ENCODE data around the gene MKLN1.
A peak's percentile ranks its signal among the peaks of the same experiment; 100 is the strongest.
"Not testable (repeated sequence)": the region's sequence is repeated elsewhere in the genome, so short reads cannot be mapped to it uniquely, and the experiment has no call there.

Gene MKLN1

DNA sequence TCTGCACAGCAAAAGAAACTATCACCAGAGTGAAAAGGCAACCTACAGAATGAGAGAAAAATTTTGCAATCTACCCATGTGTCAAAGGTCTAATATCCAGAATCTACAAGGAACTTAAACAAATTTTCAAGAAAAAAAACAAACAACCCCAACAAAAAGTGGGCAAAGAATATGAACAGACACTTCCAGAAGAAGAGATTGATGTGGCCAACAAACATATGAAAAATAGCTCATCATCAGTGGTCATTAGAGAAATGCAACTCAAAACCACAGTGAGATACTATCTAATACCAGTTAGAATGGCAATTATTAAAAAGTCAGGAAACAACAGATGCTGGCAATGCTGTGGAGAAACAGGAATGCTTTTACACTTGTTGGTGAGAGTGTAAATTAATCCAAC is 7.1 kb upstream of the MKLN1 start:
- DNase-seq: no peak

DNA sequence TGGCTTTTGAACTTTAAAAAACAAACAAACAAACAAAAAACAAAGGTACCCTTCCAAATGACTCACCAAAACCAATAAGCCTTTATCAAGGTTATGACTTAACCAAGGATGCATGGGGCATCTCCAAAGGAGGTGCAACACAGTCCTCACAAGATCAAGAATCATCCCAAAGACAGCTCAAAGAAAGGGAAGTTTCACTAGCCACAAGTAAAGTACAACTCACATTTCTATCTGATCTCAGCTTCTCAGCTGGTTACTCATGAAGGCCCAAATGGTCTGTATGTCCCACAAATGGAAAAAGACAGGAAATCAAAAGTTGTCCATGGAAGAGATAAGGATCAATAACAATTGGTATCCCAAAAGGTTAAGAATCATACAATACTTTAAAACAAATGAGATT is 6.0 kb upstream of the MKLN1 start:
- no peak for DNase-seq

DNA sequence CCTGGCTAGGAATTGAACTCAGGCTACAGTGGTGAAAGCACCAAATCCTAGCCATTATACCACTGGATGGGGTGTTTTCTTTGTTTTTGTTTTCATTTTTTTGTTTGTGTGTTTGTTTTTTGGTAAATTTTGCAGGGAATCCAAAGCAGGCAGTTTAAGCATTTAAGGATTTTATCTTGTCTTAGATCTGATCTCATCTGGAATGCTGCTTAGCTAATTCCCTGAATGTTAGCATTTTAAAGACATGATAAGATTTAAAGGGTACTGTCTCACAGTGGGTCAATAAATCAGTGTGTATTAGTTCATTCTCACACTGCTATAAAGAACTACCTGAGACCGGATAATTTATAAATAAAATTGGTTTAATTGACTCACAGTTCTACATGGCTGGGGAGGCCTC is 5.6 kb upstream of the MKLN1 start:
- no peak for DNase-seq

DNA sequence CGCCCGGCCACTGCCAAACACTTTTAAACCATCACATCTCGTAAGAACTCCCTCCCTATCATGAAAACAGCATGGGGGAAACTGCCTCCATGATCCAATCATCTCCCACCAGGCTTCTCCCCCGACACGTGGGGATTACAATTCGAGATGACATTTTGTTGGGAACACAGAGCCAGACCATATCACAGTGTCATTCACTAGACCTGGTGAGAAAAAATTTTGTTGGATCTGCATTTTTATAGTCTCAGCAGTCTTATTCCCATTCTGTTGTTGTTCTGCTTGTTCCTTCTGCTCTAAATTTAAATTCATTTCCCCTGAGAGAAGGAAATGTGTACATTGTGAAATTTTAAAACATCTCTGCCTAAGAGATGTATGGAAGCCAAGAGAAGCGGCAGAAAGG is 4.8 kb upstream of the MKLN1 start:
- DNase-seq: no peak

DNA sequence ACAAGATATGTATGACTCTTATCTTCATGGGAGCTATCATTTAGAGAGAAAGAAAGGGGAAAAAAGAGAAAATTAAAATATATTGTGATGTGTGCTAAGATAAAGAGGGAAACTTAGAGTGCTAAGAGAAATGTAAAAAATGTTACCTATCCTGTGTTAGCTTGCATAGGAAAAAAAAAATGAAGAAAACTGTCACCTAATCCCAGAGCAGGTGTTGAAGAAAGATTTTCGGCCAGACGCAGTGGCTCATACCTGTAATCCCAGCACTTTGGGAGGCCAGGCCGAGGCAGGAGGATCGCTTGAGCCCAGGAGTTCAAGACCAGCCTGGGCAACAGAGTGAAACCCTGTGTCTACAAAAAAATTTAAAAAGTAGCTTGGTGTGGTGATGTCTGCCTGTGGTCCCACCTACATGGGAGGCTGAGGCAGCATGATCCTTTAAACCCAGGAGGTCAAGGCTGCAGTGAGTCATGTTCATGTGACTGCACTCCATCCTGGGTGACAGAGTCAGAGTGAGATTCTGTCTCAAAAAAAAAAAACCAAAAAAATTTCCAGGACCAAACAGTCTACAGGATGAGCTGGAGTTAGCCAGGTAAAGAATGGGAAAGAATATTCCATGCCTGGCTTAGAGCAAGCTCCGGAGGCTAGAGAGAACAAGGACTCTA is 2.4 kb upstream of the MKLN1 start:
- no peak for DNase-seq

DNA sequence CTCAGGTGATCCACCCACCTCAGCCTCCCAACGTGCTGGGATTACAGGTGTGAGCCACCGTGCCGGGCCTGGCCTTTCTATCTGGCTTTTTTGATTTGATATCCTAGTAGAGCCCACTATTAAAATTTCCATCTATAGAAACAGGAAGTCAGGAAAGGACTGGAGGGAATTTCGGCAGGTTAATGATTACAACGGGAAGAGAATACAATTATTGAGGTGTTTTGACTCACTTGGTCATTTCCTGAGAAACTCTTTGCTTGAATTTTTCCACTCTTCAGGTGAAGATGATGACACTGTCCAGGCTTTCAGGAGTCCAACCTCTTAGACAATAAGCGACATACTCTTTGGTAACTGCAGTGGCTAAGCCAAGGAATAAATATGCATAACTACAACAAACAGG is 1.1 kb upstream of the MKLN1 start:
- no peak for DNase-seq

DNA sequence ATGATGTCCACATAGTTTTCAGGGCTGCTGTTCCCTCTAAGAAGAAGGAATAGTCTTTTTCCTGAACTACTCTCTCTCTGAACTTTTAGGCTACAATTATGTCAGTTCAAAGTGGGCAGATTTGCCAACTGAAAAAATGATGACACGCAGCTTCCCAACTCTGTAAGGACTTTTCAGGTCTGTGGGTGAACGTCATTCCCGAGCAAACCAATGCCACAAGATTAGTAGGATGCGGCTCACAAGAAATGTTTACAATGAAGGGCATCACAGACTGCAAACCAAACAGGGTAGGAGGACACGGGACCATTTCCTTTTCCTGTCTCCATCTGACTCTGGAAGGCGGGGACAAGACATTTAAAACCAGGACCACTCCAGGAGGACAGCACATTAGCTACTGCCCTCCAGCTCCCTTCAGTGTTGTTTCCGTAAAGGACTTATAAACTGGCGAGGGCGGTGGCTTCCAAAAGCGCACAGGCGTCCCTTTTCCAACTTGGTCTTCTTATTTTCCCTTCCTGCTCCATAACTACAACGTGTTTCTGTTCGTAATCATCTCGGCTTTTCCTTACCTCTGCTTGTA is 539 bp upstream of the MKLN1 start:
- peak; percentile 61 for DNase-seq

DNA sequence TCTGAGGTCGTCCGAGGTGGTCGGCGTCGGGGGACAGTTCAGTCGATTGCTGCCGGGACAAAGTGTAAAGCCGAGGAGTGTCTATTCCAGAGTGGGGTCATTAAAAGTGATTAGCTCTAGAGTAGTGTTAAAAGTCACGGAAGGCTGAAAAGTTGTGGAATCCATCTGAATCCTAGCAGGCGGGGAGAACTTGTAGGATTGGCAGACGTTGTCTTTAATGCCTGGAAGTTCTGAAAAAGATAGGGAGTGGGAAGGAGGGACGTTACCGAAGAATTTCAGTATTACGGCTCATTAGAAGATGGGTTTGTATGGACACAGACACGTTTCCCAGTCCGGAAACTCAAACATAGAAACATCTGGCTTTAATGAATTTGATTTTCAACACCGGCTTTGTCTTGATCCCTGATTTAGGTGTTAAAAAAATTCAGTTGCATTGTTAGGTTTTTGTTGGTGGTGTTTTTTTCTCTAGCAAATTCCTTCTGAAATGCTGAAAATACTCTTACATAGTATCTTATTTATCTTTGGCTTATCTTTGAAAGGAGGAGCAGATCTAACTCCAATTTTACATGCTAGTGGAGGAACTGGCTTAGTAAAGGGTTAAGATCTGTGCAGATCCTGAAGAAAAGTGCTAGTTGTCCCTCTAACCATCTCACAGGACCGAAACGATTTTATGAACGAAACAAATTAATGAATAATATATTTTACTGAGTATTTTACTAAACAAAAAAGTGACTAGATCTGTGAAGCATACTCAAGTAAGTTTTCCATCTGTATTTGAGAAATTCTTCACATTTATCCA is 900 bp downstream of the MKLN1 start:
- DNase-seq: peak; percentile 28

DNA sequence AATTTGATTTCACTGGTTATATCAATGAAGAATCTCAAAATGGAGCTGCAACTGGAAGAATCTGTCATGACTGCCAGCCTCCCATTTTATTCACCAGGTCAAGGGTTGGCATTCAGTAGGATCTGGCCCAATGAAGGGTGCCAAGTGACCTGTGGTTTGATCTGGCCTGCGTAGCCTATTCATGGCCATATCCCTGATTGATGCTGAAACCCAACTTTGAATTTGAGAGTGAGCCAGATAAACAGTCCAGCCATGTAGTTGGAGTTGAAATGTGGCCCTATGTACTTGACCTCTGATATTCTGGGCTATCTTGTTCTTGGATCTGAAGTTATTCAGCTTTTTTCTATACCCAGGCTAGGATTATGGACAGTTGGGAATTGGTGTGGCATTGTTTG is 1.5 kb downstream of the MKLN1 start:
- no peak for DNase-seq

DNA sequence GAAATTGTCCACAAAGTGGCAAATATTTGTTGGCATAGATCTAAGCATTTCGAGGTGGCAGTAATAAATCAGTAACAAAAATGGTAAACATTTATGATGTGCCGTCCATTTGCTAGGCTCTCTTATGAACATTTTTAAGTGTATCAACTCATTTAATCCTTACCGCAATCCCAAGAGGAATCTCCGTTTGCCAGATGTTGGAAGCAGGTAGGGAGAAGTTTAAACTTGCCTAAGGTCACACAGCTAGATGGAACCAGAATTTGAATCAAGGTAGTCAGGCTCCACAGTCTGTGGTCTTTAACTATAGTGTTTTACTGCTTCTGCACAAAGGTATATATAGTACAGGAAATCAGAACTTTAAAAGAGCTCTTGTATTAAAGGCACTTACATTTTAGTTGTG is 2.6 kb downstream of the MKLN1 start:
- no peak for DNase-seq

DNA sequence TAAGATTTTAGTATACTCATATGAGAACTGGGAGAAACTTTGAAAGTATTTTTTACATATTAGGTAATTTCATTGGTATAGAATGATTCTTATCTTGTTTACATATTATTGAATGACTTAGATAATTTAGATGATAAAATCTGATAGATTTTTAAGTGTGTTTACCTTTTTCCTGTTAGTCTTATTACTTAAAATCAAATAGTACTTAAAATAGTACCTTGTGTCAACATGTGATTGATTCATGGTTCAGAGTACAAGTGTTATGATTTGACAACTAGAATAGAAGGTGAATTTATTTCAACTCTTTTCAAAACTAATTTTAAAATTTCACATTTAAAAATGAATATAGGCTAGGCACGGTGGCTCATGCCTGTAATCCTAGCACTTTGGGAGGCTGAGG is 4.1 kb downstream of the MKLN1 start:
- no peak for DNase-seq

DNA sequence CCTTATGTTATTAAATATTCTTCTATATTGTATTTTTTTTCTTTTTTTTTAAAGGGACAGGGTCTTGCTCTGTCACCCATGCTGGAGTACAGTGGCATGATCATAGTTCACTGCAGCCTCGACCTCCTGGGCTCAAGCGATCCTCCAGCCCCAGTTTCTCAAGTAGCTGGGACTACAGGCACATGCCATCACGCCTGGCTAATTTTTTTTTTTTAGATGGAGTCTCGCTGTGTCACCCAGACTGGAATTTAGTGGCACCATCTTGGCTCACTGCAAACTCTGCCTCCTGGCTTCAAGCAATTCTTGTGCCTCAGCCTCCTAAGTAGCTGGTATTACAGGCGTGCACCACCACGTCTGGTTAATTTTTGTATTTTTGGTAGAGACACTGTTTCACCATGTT is 5.1 kb downstream of the MKLN1 start:
- not testable (repeated sequence) for DNase-seq

DNA sequence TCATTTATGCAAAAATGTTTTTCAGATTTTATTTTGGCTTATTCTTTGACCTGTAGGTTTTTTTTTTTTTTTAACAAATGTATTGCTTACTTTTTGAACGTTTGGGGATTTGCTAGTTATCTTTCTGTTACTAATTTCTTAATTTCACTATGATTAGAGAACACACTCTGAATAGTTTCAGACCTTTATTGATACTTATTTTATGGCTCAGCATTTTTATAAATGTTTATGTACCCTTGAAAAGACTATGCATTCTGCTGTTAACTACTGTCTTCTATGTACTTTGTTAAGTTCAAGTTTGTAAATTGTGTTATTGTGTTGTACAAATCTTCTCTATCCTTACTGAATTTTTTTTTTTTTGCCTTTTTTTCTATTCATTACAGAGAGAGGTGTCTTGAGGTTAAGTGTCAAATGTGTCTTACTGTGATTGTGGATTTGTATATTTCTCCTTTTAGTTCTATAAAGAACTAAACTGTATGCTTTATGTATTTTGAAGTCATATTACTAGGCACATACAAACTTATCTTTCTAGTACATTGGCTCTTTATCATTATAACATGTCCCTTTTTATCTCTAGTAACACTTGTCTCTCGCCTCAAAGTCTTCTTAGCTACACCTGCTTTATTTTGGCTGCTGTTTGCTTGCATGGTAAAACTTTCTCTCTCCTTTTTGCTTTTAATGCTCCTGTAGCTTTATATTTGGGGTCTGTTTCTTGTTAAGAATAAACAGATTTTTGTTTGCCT is 8.1 kb downstream of the MKLN1 start:
- no peak for DNase-seq

DNA sequence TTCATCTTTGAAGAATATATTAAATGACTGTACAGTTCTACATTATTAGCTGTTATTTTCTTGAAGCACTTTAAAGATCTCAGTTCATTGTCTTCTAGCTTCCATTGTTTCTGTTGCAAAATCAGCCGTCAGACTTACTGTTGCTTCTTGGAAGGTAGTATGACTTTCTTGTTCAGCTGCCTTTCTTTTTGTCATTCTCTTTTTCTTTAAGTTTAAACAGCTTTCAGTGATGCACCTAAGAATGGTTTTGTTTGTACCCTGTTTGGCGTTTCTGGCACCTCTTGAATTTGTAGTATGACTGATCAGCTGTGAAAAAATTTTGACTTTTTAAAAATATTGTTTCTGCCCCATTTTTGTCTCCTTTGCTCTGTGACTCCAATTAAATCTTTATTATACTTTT is 9.3 kb downstream of the MKLN1 start:
- DNase-seq: peak; percentile 2

DNA sequence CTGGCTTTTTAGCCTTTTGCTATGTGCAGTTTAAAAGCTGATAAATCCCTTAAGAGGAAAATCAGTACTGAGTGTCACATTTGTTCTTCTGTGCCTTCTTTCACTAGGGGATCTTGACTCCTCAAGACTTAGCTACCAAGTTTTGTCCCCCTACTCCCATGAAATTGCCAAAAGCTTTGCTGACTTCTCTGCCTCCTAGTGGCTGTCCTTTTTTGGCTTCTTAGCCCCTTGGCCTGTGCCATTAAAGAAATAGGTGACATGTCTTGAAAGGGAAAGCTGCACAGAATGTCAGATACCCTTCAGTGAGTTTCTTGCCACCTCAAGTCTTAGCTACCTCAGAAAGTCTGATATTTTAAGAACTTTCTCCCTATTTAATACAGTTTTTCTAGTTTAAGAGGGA is 10.5 kb downstream of the MKLN1 start:
- DNase-seq: no peak

DNA sequence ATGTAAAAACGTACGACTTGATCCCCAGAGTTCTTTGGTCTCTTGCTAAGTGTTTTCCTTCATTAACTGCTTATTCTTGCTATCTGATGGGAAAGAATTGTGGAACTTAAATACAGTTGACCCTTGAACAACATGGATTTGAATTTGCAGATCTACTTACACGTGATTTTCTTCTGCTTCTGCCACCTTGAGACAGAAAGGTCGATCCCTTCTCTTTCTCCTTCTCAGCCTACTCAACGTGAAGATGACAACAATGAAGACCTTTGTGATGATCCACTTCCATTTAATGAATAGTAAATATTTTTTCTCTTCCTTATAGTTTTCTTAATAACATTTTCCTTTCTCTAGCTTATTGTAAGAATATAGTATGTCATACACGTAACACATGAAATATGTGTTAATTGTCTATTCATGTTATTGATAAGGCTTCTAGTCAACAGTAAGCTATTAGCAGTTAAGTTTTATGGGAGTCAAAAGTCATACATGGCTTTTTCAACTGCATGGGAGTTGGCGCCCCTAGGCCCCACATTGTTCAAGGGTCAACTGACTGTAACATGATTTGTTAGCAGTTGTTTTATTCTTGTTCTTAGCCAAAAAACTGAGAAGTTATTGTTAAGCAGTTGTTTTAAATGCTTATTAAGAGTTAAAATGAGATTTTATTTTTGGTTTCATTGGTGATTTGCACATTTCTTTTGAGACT is 11.2 kb downstream of the MKLN1 start:
- no peak for DNase-seq

DNA sequence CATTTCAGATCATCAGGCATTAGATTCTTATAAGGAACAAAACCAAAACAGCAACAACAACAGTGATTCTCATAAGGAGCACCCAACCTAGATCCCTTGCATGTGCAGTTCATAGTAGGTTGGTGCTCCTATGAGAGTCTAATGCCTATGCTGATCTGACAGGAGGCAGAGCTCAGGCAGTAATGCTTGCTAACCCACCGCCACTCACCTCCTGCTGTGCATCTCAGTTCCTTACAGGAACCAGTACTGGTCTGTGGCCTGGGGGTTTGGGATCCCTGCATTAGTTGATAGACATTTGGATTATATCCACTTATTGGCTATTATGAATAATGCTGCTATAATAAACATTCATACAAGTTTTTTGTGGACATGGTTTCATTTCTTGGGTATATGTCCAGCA is 14.0 kb downstream of the MKLN1 start:
- no peak for DNase-seq

DNA sequence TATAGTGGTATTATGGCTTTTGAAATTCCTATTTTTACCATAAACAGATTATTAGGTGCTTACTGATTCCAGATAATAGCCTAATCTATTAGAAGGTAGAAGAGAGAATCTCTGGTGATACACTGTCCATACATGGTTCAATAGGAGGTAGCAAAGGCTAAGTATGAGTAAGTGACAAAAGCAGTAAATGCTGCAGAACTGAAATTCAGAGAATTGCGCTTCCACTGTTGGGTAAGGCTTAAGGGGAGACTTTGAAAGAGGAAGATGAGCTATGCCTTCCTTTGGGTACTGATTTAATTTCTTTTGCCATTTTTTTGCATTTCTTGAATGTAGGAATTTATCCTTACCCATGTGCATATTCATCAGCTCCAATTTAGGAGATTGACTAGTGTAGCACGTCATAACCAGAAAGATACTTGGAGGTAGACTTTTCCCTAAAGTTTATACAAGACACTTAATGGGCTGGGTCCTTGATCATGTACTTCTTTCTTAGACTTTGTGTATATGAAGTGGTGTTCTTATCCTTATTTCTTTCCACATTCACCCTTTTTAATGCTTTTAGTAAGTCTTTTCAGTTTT is 15.3 kb downstream of the MKLN1 start:
- DNase-seq: no peak

DNA sequence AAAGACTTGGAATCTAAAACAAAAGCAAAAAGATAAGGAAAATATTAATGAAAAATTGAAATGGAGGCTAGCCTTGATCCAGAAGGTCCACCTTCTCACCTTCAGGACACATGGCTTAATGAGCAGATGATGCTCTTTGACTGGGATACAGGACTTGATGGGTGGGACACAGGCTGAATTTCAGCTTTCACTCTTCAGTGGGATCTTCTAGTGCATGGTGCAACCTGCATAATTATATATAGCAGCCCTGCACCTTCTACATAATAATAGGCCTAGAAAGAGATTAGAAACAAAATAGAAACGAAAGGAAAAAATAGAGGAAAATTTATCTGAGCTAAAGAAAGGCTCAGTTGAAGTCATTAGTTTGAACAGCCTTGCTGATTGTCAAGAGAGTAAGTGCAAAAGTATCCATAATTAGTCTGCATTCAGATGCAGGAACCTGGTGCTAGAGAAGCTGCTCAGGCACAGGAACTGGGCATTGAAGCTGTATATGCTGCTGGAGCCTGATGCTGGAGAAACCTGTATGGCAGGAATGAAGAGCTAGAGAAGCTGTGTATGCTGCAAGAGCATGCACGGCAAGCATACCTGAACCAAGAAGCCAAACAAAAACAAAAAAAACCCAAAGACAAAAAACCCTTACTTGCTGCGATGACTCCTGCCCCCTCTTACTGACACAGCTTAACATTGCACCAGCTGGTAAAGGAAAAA is 19.4 kb downstream of the MKLN1 start:
- DNase-seq: peak; percentile 34

DNA sequence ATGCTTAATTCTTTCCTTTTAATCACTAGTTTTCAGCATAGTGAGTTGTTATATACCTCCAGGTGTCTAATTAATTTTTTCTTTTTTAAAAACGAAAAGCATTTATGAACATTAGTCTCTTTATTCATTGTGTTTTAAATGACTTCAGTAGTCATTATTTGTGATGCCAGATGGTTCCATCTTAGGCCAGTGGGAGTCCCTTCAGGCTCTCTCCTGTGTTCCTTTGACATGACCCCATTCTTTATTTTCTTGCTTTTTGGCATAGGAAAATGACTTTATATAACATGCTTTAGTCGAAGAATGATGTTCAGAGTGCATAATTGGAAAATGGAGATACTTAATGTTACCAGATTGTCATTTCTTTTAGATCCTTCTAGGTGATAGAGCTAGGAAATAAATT is 24.4 kb downstream of the MKLN1 start:
- no peak for DNase-seq

DNA sequence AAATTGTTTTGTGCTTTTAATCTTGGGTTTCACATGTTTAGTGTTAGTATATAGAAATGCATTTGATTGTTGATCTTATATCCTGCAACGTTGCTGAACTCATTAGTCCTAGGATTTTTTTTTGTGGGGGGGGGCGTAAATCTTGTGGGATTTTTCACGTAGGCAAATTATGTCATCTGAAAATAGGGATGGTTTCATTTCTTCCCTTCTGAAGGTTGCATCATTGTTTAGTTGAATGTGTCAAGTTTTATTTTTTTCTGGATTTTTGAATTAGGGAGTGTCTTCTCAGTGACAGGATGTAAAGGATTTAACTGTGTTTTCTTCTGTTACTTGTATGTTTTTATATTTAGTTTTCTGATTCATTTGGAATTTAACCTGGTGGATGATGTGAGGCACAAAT is 26.7 kb downstream of the MKLN1 start:
- no peak for DNase-seq

All from NCI-H1105 treated with DMSO at 0.1 percent for 48 hours (cell line).